Prostate gland (tissue), 1 donor: Measurements from ENCODE around the gene COL23A1.

Experiments used
- POLR2A ChIP-seq: fragments of 450-650 bp; IDR thresholded peaks from one replicate; pipeline ENCODE4 v1.6.1; 2016; ENCODE audit warnings: antibody characterized with exemption, mild to moderate bottlenecking
- POLR2AphosphoS5 ChIP-seq: sonication (generic); formaldehyde crosslinking; IDR thresholded peaks from one replicate; pipeline ENCODE4 v1.6.1; 2017; ENCODE audit warnings: antibody characterized with exemption

DNA sequence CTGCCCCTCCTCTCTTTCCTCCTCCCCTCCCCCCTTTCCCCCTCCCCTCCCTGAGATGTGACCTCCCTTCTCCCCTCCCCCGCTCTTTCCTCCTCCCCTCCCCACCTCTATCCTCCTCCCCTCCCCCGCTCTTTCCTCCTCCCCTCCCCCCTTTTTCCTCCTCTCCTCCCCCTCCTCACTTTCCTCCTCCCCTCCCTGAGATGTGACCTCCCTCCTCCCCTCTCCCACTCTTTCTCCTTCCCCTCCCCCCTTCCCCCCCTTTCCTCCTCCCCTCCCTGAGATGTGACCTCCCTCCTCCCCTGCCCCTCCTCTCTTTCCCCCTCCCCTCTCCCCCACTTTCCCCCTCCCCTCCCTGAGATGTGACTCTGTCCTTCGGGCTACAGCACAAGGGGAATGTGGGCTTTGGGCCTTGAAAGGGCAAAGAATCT lies 169.8 kb downstream of the COL23A1 start:
- TF ChIP-seq POLR2AphosphoS5 = no peak
- no peak for TF ChIP-seq POLR2A
